HG03066 (cell line): ENCODE results near the gene MAP1B.
"Not testable (repeated sequence)": the region's sequence is repeated elsewhere in the genome, so short reads cannot be mapped to it uniquely, and the experiment has no call there.

Experiments
- ATAC-seq: cut with Tn5 transposase; IDR thresholded peaks from one replicate; pipeline ENCODE4 v1.9.1; 2021; ENCODE audit warnings: low read depth; ENCODE audit not compliant: unreplicated experiment

Gene MAP1B

GRCh38 chr5:72159501-72159911, 52.2 kb downstream of the MAP1B start:
- no peak for ATAC-seq

- ATAC-seq = no peak
These were observed 53.1 kb downstream of the MAP1B start for GRCh38 chr5:72160329-72160728.

GRCh38 chr5:72160959-72161358, 53.7 kb downstream of the MAP1B start:
- ATAC-seq = no peak

- no peak for ATAC-seq
These were observed 54.7 kb downstream of the MAP1B start for GRCh38 chr5:72161951-72162350.

- no peak for ATAC-seq
These were observed 56.2 kb downstream of the MAP1B start for GRCh38 chr5:72163349-72163983.

- ATAC-seq = no peak
These were observed 59.0 kb downstream of the MAP1B start for GRCh38 chr5:72166070-72166979.

GRCh38 chr5:72167257-72167656, 60.0 kb downstream of the MAP1B start:
- no peak for ATAC-seq

- no peak for ATAC-seq
These were observed 60.5 kb downstream of the MAP1B start for GRCh38 chr5:72167804-72168203.

GRCh38 chr5:72170101-72170500, 62.8 kb downstream of the MAP1B start:
- no peak for ATAC-seq

- not testable (repeated sequence) for ATAC-seq
These were observed 63.9 kb downstream of the MAP1B start for GRCh38 chr5:72171181-72171580.

- ATAC-seq = no peak
These were observed 64.4 kb downstream of the MAP1B start for GRCh38 chr5:72171667-72172066.

GRCh38 chr5:72172786-72173185, 65.5 kb downstream of the MAP1B start:
- no peak for ATAC-seq

GRCh38 chr5:72177538-72177937, 70.3 kb downstream of the MAP1B start:
- peak; percentile 80 for ATAC-seq

- ATAC-seq = no peak
These were observed 71.9 kb downstream of the MAP1B start for GRCh38 chr5:72179028-72179815.

- ATAC-seq = no peak
These were observed 72.7 kb downstream of the MAP1B start for GRCh38 chr5:72179816-72180440.

- ATAC-seq = no peak
These were observed 73.7 kb downstream of the MAP1B start for GRCh38 chr5:72180925-72181324.

- no peak for ATAC-seq
These were observed 75.4 kb downstream of the MAP1B start for GRCh38 chr5:72182686-72183085.

GRCh38 chr5:72183101-72183520, 75.8 kb downstream of the MAP1B start:
- ATAC-seq = no peak

- ATAC-seq = no peak
These were observed 77.1 kb downstream of the MAP1B start for GRCh38 chr5:72184408-72184807.

- no peak for ATAC-seq
These were observed 78.4 kb downstream of the MAP1B start for GRCh38 chr5:72185496-72186329.
